Activated CD4-positive, alpha-beta T cell treated with anti-CD3 and anti-CD28 coated beads for 36 hours (primary cell): ENCODE measurements around the gene ULK3. TPM values are rescaled to one million over a fixed set of nuclear protein-coding genes. Genes with fewer than 3 reads are reported as not detected.

ENCODE experiments used
- ATAC-seq: fragments of 200-7000 bp; cut with Tn5 transposase; one replicate; pipeline ENCODE4 v1.10.0; 2021; ENCODE audit warnings: mild to moderate bottlenecking, moderate library complexity
- CTCF ChIA-PET: fragments of 350-600 bp; sonication (Branson Sonifier 250); formaldehyde crosslinking; loops from one replicate; lab custom pipeline; 2021; ENCODE audit warnings: antibody characterized with exemption; lab: Charles Lee
- POLR2A ChIA-PET: fragments of 350-600 bp; sonication (Branson Sonifier 250); formaldehyde crosslinking; loops from one replicate; lab custom pipeline; 2021; ENCODE audit warnings: antibody characterized with exemption, inconsistent platforms; lab: Charles Lee
- DNase-seq: peaks from one replicate; pipeline ENCODE4 v3.0.0-alpha.2; 2020
- H3K27ac Mint-ChIP-seq: one replicate; pipeline ENCODE4 v1.8.0; 2021; ENCODE audit warnings: mixed read lengths
- H3K27me3 Mint-ChIP-seq: one replicate; pipeline ENCODE4 v1.8.0; 2021; ENCODE audit warnings: mixed read lengths
- H3K36me3 Mint-ChIP-seq: one replicate; pipeline ENCODE4 v1.8.0; 2021; ENCODE audit warnings: low read depth, mixed read lengths
- H3K4me1 Mint-ChIP-seq: one replicate; pipeline ENCODE4 v1.8.0; 2021; ENCODE audit warnings: mixed read lengths
- H3K4me3 Mint-ChIP-seq: one replicate; pipeline ENCODE4 v1.8.0; 2021; ENCODE audit warnings: mild to moderate bottlenecking, moderate library complexity, mixed read lengths
- H3K9me3 Mint-ChIP-seq: one replicate; pipeline ENCODE4 v1.8.0; 2021; ENCODE audit warnings: low read depth, mixed read lengths
- intact Hi-C, 2 experiments: fragments of 100-400 bp; cut with DNase I in 1 of 2; cut with micrococcal nuclease in 1 of 2; formaldehyde crosslinking; loops; one replicate each; pipeline versions ENCODE4 v1.14.2 to v1.15.1; 2022 to 2024; cut with DNase I, micrococcal nuclease
- total RNA-seq, 2 experiments: library from RNA; stranded (reverse); gene quantifications; one replicate each; pipeline ENCODE4 v1.2.3, GENCODE V29; 2021

ULK3 gene
- total RNA-seq, 2 experiments from 2014 or later, result 40.3 to 45.2 TPM

- ChIA-PET CTCF (interaction anchor here (0.6 to 2.0 kb wide), 6 partner anchors 11 to 475 kb away, joined by 3 to 7 read pairs (median 4); no protein-coding TSS in a partner anchor), POLR2A (no interaction called here)
- ATAC-seq (no peak), DNase-seq (no peak)
- no peak overlapping the region for H3K4me3 Mint-ChIP-seq
- H3K4me1 Mint-ChIP-seq, result peaks cover 31% of the 10 kb centered on the region
- H3K27ac Mint-ChIP-seq, result peak overlapping the region; percentile 73
- H3K36me3 Mint-ChIP-seq, result peaks cover 15% of the 10 kb centered on the region
- intact Hi-C loops, result no loop called here
- H3K27me3 Mint-ChIP-seq, result no peaks in the 10 kb centered on the region
- no peaks in the 10 kb centered on the region for H3K9me3 Mint-ChIP-seq
Measured at GRCh38 chr15:74855857-74856256, 12.9 kb upstream of the ULK3 start.

DNA sequence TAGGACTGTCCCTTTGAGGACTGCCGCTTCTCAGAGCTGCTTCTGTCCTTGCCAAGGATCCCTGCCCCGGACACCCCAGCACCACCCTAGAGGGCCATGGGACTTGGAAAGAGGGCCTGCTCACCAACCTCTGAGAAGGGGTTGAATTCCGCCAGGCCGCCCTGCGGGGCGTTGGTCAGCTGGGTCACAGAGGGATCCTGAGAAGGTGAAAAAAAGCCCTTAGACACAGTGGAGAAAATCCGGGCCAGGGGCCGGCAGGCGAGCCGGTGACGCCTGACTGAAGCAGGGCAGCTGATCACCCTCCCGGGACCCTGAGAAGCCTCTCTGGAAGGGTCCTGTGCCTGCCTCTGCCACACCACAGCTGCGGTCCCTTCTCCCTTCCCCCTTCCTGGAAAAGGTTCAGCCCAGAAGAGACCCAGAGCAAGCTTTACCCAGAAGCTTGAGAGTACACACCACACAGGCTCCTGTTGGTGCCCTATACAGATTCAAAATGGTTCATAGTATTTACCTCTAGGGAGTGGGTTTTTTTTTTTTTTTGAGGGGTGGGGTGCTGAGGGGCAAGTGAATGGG, 11.6 kb upstream of the ULK3 start:
- peaks cover 27% of the 10 kb centered on the region for H3K4me1 Mint-ChIP-seq
- no peaks in the 10 kb centered on the region for H3K27me3 Mint-ChIP-seq
- intact Hi-C loops, result no loop called here
- CTCF ChIA-PET, result no interaction called here
- peaks cover 17% of the 10 kb centered on the region for H3K36me3 Mint-ChIP-seq
- ATAC-seq, result no peak
- H3K9me3 Mint-ChIP-seq, result no peaks in the 10 kb centered on the region
- H3K27ac Mint-ChIP-seq, result no peak overlapping the region
- no peak overlapping the region for H3K4me3 Mint-ChIP-seq
- POLR2A ChIA-PET, result no interaction called here
- no peak for DNase-seq

GRCh38 chr15:74851960-74852359, 9.0 kb upstream of the ULK3 start:
- Mint-ChIP-seq H3K4me1 (peaks cover 4% of the 10 kb centered on the region), H3K9me3 (no peaks in the 10 kb centered on the region), H3K36me3 (peaks cover 21% of the 10 kb centered on the region), H3K27ac (no peak overlapping the region), H3K4me3 (no peak overlapping the region), H3K27me3 (no peaks in the 10 kb centered on the region)
- no peak for DNase-seq
- intact Hi-C loops, result no loop called here
- POLR2A ChIA-PET, result no interaction called here
- ATAC-seq, result no peak
- CTCF ChIA-PET, result interaction anchor here (0.7 to 1.1 kb wide), 2 partner anchors 50 to 595 kb away, joined by 3 read pairs; no protein-coding TSS in a partner anchor

- Mint-ChIP-seq H3K4me3 (no peak overlapping the region), H3K27ac (no peak overlapping the region), H3K4me1 (peaks cover 8% of the 10 kb centered on the region), H3K27me3 (no peaks in the 10 kb centered on the region), H3K9me3 (no peaks in the 10 kb centered on the region), H3K36me3 (peaks cover 22% of the 10 kb centered on the region)
- ChIA-PET CTCF (interaction anchor here (1.0 kb wide), 1 partner anchor 9 kb away, joined by 4 read pairs; no protein-coding TSS in a partner anchor), POLR2A (no interaction called here)
- DNase-seq (no peak), ATAC-seq (no peak)
- intact Hi-C loops, result no loop called here
Measured at GRCh38 chr15:74850393-74850792, 7.4 kb upstream of the ULK3 start.

DNA sequence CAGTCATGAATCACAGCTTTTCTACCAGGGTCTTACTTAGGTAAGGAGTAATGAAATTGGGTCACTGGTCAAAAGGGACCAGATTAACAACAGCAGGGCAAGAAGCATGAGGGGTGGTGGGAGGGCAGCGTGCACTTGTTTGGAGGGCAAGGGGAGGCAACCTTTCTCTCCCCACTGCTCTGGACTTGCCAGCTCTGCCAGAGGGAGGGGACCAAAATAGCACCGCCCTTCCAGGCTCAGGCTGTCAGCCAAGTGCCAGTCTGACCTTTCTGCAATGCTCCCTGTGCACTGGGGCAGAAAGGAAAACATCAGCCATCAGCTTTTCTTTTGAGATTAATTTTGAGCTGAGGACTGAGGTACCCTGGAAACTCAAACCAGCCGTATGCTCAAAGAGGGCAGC, 4.5 kb upstream of the ULK3 start:
- ChIA-PET CTCF (interaction anchor here (0.6 to 2.0 kb wide), 7 partner anchors 22 to 226 kb away, joined by 3 to 7 read pairs (median 3); no protein-coding TSS in a partner anchor), POLR2A (interaction anchor here (0.6 kb wide), 1 partner anchor 225 kb away, joined by 4 read pairs; no protein-coding TSS in a partner anchor)
- intact Hi-C loops, result no loop called here
- peaks cover 22% of the 10 kb centered on the region for H3K36me3 Mint-ChIP-seq
- peaks cover 29% of the 10 kb centered on the region for H3K4me1 Mint-ChIP-seq
- no peaks in the 10 kb centered on the region for H3K27me3 Mint-ChIP-seq
- DNase-seq (no peak), ATAC-seq (no peak)
- H3K27ac Mint-ChIP-seq, result peak overlapping the region; percentile 26
- H3K9me3 Mint-ChIP-seq, result no peaks in the 10 kb centered on the region
- H3K4me3 Mint-ChIP-seq, result no peak overlapping the region

DNA sequence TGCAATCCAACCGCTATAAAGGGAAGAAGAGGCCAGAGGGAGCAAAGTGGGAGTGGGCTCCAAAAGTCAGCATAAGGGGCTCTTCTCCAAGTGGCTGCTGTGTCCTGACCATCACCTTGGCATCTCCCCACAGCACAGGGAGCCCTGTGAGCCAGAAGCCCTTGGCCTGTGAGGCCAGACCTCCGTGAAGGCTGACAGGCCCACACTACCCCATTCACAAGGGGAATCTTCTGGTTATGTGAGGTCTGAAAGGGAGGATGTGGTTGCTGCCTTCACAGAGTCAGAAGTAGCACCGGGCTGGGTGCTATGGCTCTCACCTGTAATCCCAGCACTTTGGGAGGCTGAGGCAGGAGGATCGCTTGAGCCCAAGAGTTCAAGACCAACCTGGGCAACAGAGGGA, 2.6 kb upstream of the ULK3 start:
- POLR2A ChIA-PET, result no interaction called here
- ATAC-seq (peak; percentile 9), DNase-seq (peak; percentile 41)
- Mint-ChIP-seq H3K4me1 (peaks cover 45% of the 10 kb centered on the region), H3K27me3 (no peaks in the 10 kb centered on the region), H3K36me3 (peaks cover 21% of the 10 kb centered on the region), H3K4me3 (peak overlapping the region; percentile 90), H3K9me3 (no peaks in the 10 kb centered on the region), H3K27ac (peak overlapping the region; percentile 96)
- intact Hi-C loops, result loop anchor here in 1 of 2 experiments (2.0 kb wide), 1 partner anchor 65 kb away; no protein-coding TSS in a partner anchor
- CTCF ChIA-PET, result interaction anchor here (0.7 to 2.0 kb wide), 4 partner anchors 13 to 213 kb away, joined by 3 to 7 read pairs (median 3); no protein-coding TSS in a partner anchor

GRCh38 chr15:74845208-74845568, 2.2 kb upstream of the ULK3 start:
- no peaks in the 10 kb centered on the region for H3K27me3 Mint-ChIP-seq
- peaks cover 21% of the 10 kb centered on the region for H3K36me3 Mint-ChIP-seq
- peak overlapping the region; percentile 90 for H3K4me3 Mint-ChIP-seq
- ChIA-PET CTCF (interaction anchor here (0.7 to 1.4 kb wide), 11 partner anchors 13 to 356 kb away, joined by 3 to 5 read pairs (median 3); partner anchors contain the start of gene C15orf39), POLR2A (interaction anchor here (0.7 kb wide), 1 partner anchor 305 kb away, joined by 3 read pairs; no protein-coding TSS in a partner anchor)
- no peaks in the 10 kb centered on the region for H3K9me3 Mint-ChIP-seq
- H3K27ac Mint-ChIP-seq, result peak overlapping the region; percentile 96
- peaks cover 45% of the 10 kb centered on the region for H3K4me1 Mint-ChIP-seq
- peak; percentile 80 for DNase-seq
- intact Hi-C loops, result loop anchor here in 1 of 2 experiments (2.0 kb wide), 1 partner anchor 64 kb away; no protein-coding TSS in a partner anchor
- peak; percentile 69 for ATAC-seq

- Mint-ChIP-seq H3K4me3 (peak overlapping the region; percentile 90), H3K27ac (peak overlapping the region; percentile 96), H3K27me3 (no peaks in the 10 kb centered on the region), H3K36me3 (peaks cover 20% of the 10 kb centered on the region), H3K9me3 (no peaks in the 10 kb centered on the region), H3K4me1 (peaks cover 45% of the 10 kb centered on the region)
- DNase-seq, result no peak
- POLR2A ChIA-PET, result interaction anchor here (0.7 kb wide), 1 partner anchor 304 kb away, joined by 3 read pairs; no protein-coding TSS in a partner anchor
- ATAC-seq, result peak; percentile 4
- intact Hi-C loops, result loop anchor here (2.0 to 5.0 kb wide), 4 partner anchors 42 to 472 kb away; no protein-coding TSS in a partner anchor
- CTCF ChIA-PET, result interaction anchor here (0.6 to 1.4 kb wide), 13 partner anchors 8 to 357 kb away, joined by 3 to 5 read pairs (median 3); partner anchors contain the start of gene C15orf39
Measured at GRCh38 chr15:74844319-74845207, 1.6 kb upstream of the ULK3 start.

- no peaks in the 10 kb centered on the region for H3K9me3 Mint-ChIP-seq
- no peak for DNase-seq
- peak overlapping the region; percentile 90 for H3K4me3 Mint-ChIP-seq
- intact Hi-C loops, result loop anchor here (1.0 to 5.0 kb wide), 19 partner anchors 26 to 607 kb away; partner anchors contain the start of genes COX5A (in 2 of the 2), CLK3 (in 1 of the 2), EDC3 (in 1 of the 2) and FAM219B (in 1 of the 2)
- H3K4me1 Mint-ChIP-seq, result peaks cover 45% of the 10 kb centered on the region
- H3K27ac Mint-ChIP-seq, result peak overlapping the region; percentile 90
- no peaks in the 10 kb centered on the region for H3K27me3 Mint-ChIP-seq
- CTCF ChIA-PET, result interaction anchor here (0.6 to 1.5 kb wide), 6 partner anchors 26 to 209 kb away, joined by 3 to 6 read pairs (median 4); partner anchors contain the start of gene SCAMP5
- ATAC-seq, result no peak
- POLR2A ChIA-PET, result no interaction called here
- peaks cover 20% of the 10 kb centered on the region for H3K36me3 Mint-ChIP-seq
Measured at GRCh38 chr15:74843891-74844299, 939 bp upstream of the ULK3 start.

DNA sequence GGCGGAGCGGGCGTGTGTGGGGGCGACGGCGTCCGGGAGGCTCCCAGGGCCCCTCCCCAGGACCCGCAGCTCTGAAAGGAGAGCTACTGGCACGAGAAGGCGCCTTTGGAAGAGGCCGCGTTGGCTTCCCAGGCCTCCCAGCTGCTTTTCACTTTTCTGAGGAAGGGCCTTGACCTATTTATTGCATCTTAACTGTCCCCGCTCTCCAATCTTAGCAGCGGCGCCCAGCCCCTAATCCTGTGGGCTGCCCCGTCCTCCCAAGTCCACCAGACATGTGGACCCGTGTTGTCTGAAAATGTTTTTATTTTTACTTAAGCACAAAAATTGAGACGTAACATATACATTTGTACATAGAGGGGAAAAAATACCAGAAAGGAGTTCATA, 481 bp upstream of the ULK3 start:
- ATAC-seq (no peak), DNase-seq (no peak)
- H3K27me3 Mint-ChIP-seq, result no peaks in the 10 kb centered on the region
- intact Hi-C loops, result loop anchor here (1.0 to 5.0 kb wide), 19 partner anchors 27 to 607 kb away; partner anchors contain the start of genes COX5A (in 2 of the 2), CLK3 (in 1 of the 2), EDC3 (in 1 of the 2) and FAM219B (in 1 of the 2)
- POLR2A ChIA-PET, result no interaction called here
- H3K4me1 Mint-ChIP-seq, result peaks cover 45% of the 10 kb centered on the region
- peaks cover 22% of the 10 kb centered on the region for H3K36me3 Mint-ChIP-seq
- peak overlapping the region; percentile 90 for H3K27ac Mint-ChIP-seq
- H3K9me3 Mint-ChIP-seq, result no peaks in the 10 kb centered on the region
- peak overlapping the region; percentile 90 for H3K4me3 Mint-ChIP-seq
- CTCF ChIA-PET, result interaction anchor here (0.6 to 2.3 kb wide), 9 partner anchors 27 to 152 kb away, joined by 3 to 15 read pairs (median 5); partner anchors contain the start of gene SCAMP5
